ENCODE results near the gene CCNK.
A peak's percentile ranks its signal among the peaks of the same experiment; 100 is the strongest.

The CCNK gene

GRCh38 chr14:99551034-99551922 lies 70.1 kb downstream of the CCNK start:
- Histone ChIP-seq H3K36me3 (ENCODE audit: control insufficient read depth, insufficient read depth, low read length) (no peaks in the 10 kb centered on the region), H3K27me3 (ENCODE audit: insufficient read depth, low read length, poor library complexity) (no peaks in the 10 kb centered on the region), H3K79me1 (ENCODE audit: low read length) (no peaks in the 10 kb centered on the region), H3K56ac (ENCODE audit: low read length) (no peak overlapping the region), H2BK120ac (ENCODE audit: low read depth, low read length) (no peak overlapping the region), H2BK5ac (ENCODE audit: low read length) (no peak overlapping the region), H3K9ac (ENCODE audit: low read length) (no peak overlapping the region), H3K27ac (ENCODE audit: low read depth, low read length) (no peak overlapping the region), H3K79me2 (ENCODE audit: control insufficient read depth, insufficient read depth, low read length) (no peaks in the 10 kb centered on the region), H2AK5ac (ENCODE audit: low read length) (no peak overlapping the region), H3K4ac (ENCODE audit: low read depth, low read length) (no peak overlapping the region), H3K4me2 (ENCODE audit: low read length) (no peak overlapping the region), H3K23ac (ENCODE audit: low read length) (no peak overlapping the region), H3K4me3 (ENCODE audit: low read length) (no peak overlapping the region), H3K18ac (ENCODE audit: low read length) (no peak overlapping the region), H3K4me1 (ENCODE audit: control insufficient read depth, low read depth, low read length) (no peaks in the 10 kb centered on the region), H4K5ac (ENCODE audit: low read length) (no peak overlapping the region), H4K8ac (ENCODE audit: low read depth, low read length) (no peak overlapping the region), H2BK15ac (replicated peaks; ENCODE audit: low read depth) (no peak overlapping the region)
- no CpG with 5 or more reads among the region's 11 CpGs for WGBS (ENCODE audit: extremely low coverage, insufficient coverage, low lambda C conversion rate)
- DNase-seq: no peak

GRCh38 chr14:99552021-99552553 lies 70.9 kb downstream of the CCNK start:
- no peak for DNase-seq
- Histone ChIP-seq H3K4me1 (ENCODE audit: control insufficient read depth, low read depth, low read length) (no peaks in the 10 kb centered on the region), H2BK15ac (replicated peaks; ENCODE audit: low read depth) (no peak overlapping the region), H2BK120ac (ENCODE audit: low read depth, low read length) (no peak overlapping the region), H2BK5ac (ENCODE audit: low read length) (no peak overlapping the region), H3K18ac (ENCODE audit: low read length) (no peak overlapping the region), H3K56ac (ENCODE audit: low read length) (no peak overlapping the region), H3K27ac (ENCODE audit: low read depth, low read length) (no peak overlapping the region), H3K36me3 (ENCODE audit: control insufficient read depth, insufficient read depth, low read length) (no peaks in the 10 kb centered on the region), H4K5ac (ENCODE audit: low read length) (no peak overlapping the region), H2AK5ac (ENCODE audit: low read length) (no peak overlapping the region), H3K9ac (ENCODE audit: low read length) (no peak overlapping the region), H3K4me2 (ENCODE audit: low read length) (no peak overlapping the region), H3K79me1 (ENCODE audit: low read length) (no peaks in the 10 kb centered on the region), H3K4me3 (ENCODE audit: low read length) (no peak overlapping the region), H4K8ac (ENCODE audit: low read depth, low read length) (no peak overlapping the region), H3K79me2 (ENCODE audit: control insufficient read depth, insufficient read depth, low read length) (no peaks in the 10 kb centered on the region), H3K23ac (ENCODE audit: low read length) (no peak overlapping the region), H3K4ac (ENCODE audit: low read depth, low read length) (no peak overlapping the region), H3K27me3 (ENCODE audit: insufficient read depth, low read length, poor library complexity) (no peaks in the 10 kb centered on the region)
- WGBS (ENCODE audit: extremely low coverage, insufficient coverage, low lambda C conversion rate): no CpG with 5 or more reads among the region's 9 CpGs

- Histone ChIP-seq H3K56ac (ENCODE audit: low read length) (no peak overlapping the region), H2BK5ac (ENCODE audit: low read length) (no peak overlapping the region), H3K36me3 (ENCODE audit: control insufficient read depth, insufficient read depth, low read length) (no peaks in the 10 kb centered on the region), H3K27me3 (ENCODE audit: insufficient read depth, low read length, poor library complexity) (no peaks in the 10 kb centered on the region), H3K4ac (ENCODE audit: low read depth, low read length) (no peak overlapping the region), H2BK15ac (replicated peaks; ENCODE audit: low read depth) (no peak overlapping the region), H2AK5ac (ENCODE audit: low read length) (no peak overlapping the region), H3K79me2 (ENCODE audit: control insufficient read depth, insufficient read depth, low read length) (no peaks in the 10 kb centered on the region), H2BK120ac (ENCODE audit: low read depth, low read length) (no peak overlapping the region), H3K4me2 (ENCODE audit: low read length) (no peak overlapping the region), H3K27ac (ENCODE audit: low read depth, low read length) (no peak overlapping the region), H3K18ac (ENCODE audit: low read length) (no peak overlapping the region), H3K23ac (ENCODE audit: low read length) (peak overlapping the region; percentile 9), H3K4me3 (ENCODE audit: low read length) (no peak overlapping the region), H3K4me1 (ENCODE audit: control insufficient read depth, low read depth, low read length) (no peaks in the 10 kb centered on the region), H4K5ac (ENCODE audit: low read length) (no peak overlapping the region), H4K8ac (ENCODE audit: low read depth, low read length) (no peak overlapping the region), H3K79me1 (ENCODE audit: low read length) (no peaks in the 10 kb centered on the region), H3K9ac (ENCODE audit: low read length) (no peak overlapping the region)
- no peak for DNase-seq
- no CpG with 5 or more reads among the region's 13 CpGs for WGBS (ENCODE audit: extremely low coverage, insufficient coverage, low lambda C conversion rate)
Observed at GRCh38 chr14:99552572-99553216, 71.5 kb downstream of the CCNK start.

GRCh38 chr14:99554184-99554583 lies 73.0 kb downstream of the CCNK start:
- no CpG with 5 or more reads among the region's 12 CpGs for WGBS (ENCODE audit: extremely low coverage, insufficient coverage, low lambda C conversion rate)
- H4K5ac ChIP-seq (ENCODE audit: low read length): no peak overlapping the region
- no peak overlapping the region for H3K27ac ChIP-seq (ENCODE audit: low read depth, low read length)

DNA sequence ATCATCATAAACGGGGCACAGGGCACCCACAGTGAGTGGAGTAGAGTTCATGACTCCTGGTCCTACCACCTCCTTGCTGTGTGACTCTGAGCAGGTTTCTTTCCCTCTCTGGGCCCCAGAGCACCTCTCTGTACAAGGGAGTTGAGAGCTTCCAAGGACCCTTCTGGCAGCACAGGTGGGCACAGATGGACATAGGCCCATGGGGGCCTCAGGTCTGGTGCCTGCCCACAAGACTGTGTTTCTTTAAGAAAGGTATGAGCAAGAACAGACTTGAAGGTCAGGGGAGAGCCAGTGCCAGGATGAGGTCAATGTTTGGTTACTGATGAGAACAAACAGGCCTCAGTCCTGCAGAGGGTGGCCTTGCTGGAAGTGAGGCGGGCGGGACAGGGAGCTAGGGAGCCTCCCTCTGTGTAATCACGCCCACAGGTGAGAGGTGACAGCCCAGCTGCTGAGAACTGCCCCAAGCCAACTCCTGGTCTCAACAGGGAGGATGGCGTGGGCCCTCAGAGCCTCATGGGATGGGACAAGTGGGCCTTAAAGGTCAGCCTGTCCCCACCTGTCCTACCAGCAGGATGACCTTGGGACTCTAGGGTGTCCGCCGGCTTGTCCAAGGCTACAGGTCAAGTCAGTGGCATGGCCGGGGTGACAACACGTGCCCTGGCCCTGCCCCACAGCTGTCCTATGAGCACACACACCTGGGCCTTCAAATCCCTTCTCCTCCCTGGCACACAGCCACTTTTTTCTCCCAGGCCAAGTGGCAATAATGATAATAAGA lies 73.7 kb downstream of the CCNK start:
- no peak for DNase-seq
- no peak overlapping the region for H2BK15ac ChIP-seq (replicated peaks; ENCODE audit: low read depth)
- WGBS (ENCODE audit: extremely low coverage, insufficient coverage, low lambda C conversion rate): no CpG with 5 or more reads among the region's 9 CpGs
- no peak overlapping the region for H4K8ac ChIP-seq (ENCODE audit: low read depth, low read length)
- no peak overlapping the region for H2AK5ac ChIP-seq (ENCODE audit: low read length)
- no peaks in the 10 kb centered on the region for H3K36me3 ChIP-seq (ENCODE audit: control insufficient read depth, insufficient read depth, low read length)
- no peak overlapping the region for H3K56ac ChIP-seq (ENCODE audit: low read length)
- no peak overlapping the region for H3K4me3 ChIP-seq (ENCODE audit: low read length)
- H3K79me2 ChIP-seq (ENCODE audit: control insufficient read depth, insufficient read depth, low read length): no peaks in the 10 kb centered on the region
- no peak overlapping the region for H2BK5ac ChIP-seq (ENCODE audit: low read length)
- no peak overlapping the region for H3K4me2 ChIP-seq (ENCODE audit: low read length)
- H3K4ac ChIP-seq (ENCODE audit: low read depth, low read length): no peak overlapping the region
- no peaks in the 10 kb centered on the region for H3K27me3 ChIP-seq (ENCODE audit: insufficient read depth, low read length, poor library complexity)
- no peak overlapping the region for H3K27ac ChIP-seq (ENCODE audit: low read depth, low read length)
- H2BK120ac ChIP-seq (ENCODE audit: low read depth, low read length): no peak overlapping the region
- H3K4me1 ChIP-seq (ENCODE audit: control insufficient read depth, low read depth, low read length): no peaks in the 10 kb centered on the region
- H3K79me1 ChIP-seq (ENCODE audit: low read length): peaks cover under 1% of the 10 kb centered on the region
- H3K9ac ChIP-seq (ENCODE audit: low read length): no peak overlapping the region
- H3K18ac ChIP-seq (ENCODE audit: low read length): no peak overlapping the region
- no peak overlapping the region for H4K5ac ChIP-seq (ENCODE audit: low read length)
- no peak overlapping the region for H3K23ac ChIP-seq (ENCODE audit: low read length)

More at GRCh38 chr14:99554184-99554583, 73.0 kb downstream of the CCNK start:
- no peak overlapping the region for H4K8ac ChIP-seq (ENCODE audit: low read depth, low read length)
- no peak overlapping the region for H3K23ac ChIP-seq (ENCODE audit: low read length)
- H3K79me2 ChIP-seq (ENCODE audit: control insufficient read depth, insufficient read depth, low read length): no peaks in the 10 kb centered on the region
- no peak overlapping the region for H3K18ac ChIP-seq (ENCODE audit: low read length)
- no peak for DNase-seq
- no peaks in the 10 kb centered on the region for H3K79me1 ChIP-seq (ENCODE audit: low read length)
- no peak overlapping the region for H3K56ac ChIP-seq (ENCODE audit: low read length)
- H3K4me1 ChIP-seq (ENCODE audit: control insufficient read depth, low read depth, low read length): no peaks in the 10 kb centered on the region
- no peak overlapping the region for H2AK5ac ChIP-seq (ENCODE audit: low read length)
- no peaks in the 10 kb centered on the region for H3K27me3 ChIP-seq (ENCODE audit: insufficient read depth, low read length, poor library complexity)
- H3K36me3 ChIP-seq (ENCODE audit: control insufficient read depth, insufficient read depth, low read length): no peaks in the 10 kb centered on the region
- no peak overlapping the region for H3K4ac ChIP-seq (ENCODE audit: low read depth, low read length)
- no peak overlapping the region for H2BK5ac ChIP-seq (ENCODE audit: low read length)
- H3K4me2 ChIP-seq (ENCODE audit: low read length): no peak overlapping the region
- no peak overlapping the region for H3K9ac ChIP-seq (ENCODE audit: low read length)
- no peak overlapping the region for H2BK15ac ChIP-seq (replicated peaks; ENCODE audit: low read depth)
- no peak overlapping the region for H3K4me3 ChIP-seq (ENCODE audit: low read length)
- no peak overlapping the region for H2BK120ac ChIP-seq (ENCODE audit: low read depth, low read length)

All from mesendoderm (in vitro differentiated cells).